ENCODE results near the gene UQCRHL.

The UQCRHL gene

DNA sequence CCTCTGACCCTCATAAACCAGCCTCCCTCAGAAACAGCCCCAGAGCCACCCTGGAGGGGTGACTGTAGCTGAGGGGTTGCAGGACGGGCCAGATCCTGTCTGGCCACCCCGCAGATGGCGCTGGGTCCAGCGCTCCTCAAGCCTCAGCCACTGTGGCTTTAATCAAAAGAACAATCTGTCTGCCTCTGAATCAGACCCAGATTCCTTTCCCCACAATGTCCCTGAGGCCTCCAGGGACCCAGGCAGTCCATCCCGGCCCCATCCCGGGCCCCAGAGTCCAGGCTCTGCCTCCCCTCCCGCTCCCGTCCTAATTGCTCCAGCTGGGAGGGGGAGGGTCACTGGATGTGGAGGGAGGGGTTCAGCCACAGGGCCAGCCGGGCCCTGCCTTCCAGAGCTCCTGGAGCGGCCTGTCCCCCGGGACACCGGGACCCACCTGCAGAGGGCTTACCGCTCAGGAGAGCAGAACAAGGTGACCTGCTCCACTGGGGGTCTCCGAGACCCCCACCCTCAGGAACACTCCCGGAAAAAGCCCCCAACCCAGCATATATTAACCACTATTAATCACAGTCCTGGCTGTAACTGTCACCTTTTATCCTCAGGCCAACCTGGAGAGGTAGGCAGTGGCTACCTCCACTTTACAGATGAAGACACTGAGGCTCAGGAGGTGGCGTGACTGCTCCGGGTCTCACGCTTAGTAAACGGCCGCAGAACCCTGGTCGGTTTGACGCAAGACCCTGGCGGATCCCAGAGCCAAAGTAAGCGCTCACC lies 49.7 kb downstream of the UQCRHL start:
- no peak for DNase-seq
- Histone ChIP-seq H3K4me3 (ENCODE audit: control insufficient read depth in 1 of 7, extremely low read depth in 1 of 7, insufficient read depth in 4 of 7, low read depth in 2 of 7, low read length in 6 of 7) (no peak overlapping the region), H3K4me1 (ENCODE audit: control extremely low read depth in 1 of 4, control insufficient read depth in 4 of 4, insufficient read depth in 4 of 4, low read length in 3 of 4) (peaks cover 0 to 21% (median 12%) of the 10 kb centered on the region in 4 experiments), H3K9me3 (ENCODE audit: control extremely low read depth in 1 of 5, control insufficient read depth in 4 of 5, insufficient read depth in 2 of 5, low read depth in 1 of 5, low read length in 4 of 5) (no peaks in the 10 kb centered on the region), H3K27me3 (replicated peaks in 2 of 5; ENCODE audit: control insufficient read depth in 4 of 5, insufficient read depth in 5 of 5, low read length in 4 of 5) (peaks cover 0 to 74% (median 37%) of the 10 kb centered on the region in 5 experiments), H3K27ac (ENCODE audit: insufficient read depth in 1 of 2, low read depth in 1 of 2, low read length in 2 of 2, poor library complexity in 1 of 2, severe bottlenecking in 2 of 2) (no peak overlapping the region), H3K36me3 (ENCODE audit: control insufficient read depth in 4 of 4, insufficient read depth in 4 of 4, low read length in 3 of 4) (no peaks in the 10 kb centered on the region)
- 10% methylated on average over 19 of the region's 24 CpGs for WGBS (ENCODE audit: insufficient coverage)
- POLR2A ChIA-PET = no interaction called here
- CTCF ChIA-PET = no interaction called here

Data from common myeloid progenitor, CD34-positive (primary cell).